Activated T-cell treated with anti-CD3 and anti-CD28 coated beads, Interleukin-2, amount 50 U/mL, for 48 hours (primary cell): Measurements from ENCODE around the gene SGK1.
"Not testable (repeated sequence)": the region's sequence is repeated elsewhere in the genome, so short reads cannot be mapped to it uniquely, and the experiment has no call there.

Source experiments
- DNase-seq, 2 experiments: peaks; one replicate each; pipeline ENCODE4 v3.0.0-alpha.2; 2020

SGK1 gene

GRCh38 chr6:134299236-134299635 is 18.7 kb downstream of the SGK1 start:
- DNase-seq: no peak

GRCh38 chr6:134296762-134297161 is 21.1 kb downstream of the SGK1 start:
- no peak for DNase-seq

DNA sequence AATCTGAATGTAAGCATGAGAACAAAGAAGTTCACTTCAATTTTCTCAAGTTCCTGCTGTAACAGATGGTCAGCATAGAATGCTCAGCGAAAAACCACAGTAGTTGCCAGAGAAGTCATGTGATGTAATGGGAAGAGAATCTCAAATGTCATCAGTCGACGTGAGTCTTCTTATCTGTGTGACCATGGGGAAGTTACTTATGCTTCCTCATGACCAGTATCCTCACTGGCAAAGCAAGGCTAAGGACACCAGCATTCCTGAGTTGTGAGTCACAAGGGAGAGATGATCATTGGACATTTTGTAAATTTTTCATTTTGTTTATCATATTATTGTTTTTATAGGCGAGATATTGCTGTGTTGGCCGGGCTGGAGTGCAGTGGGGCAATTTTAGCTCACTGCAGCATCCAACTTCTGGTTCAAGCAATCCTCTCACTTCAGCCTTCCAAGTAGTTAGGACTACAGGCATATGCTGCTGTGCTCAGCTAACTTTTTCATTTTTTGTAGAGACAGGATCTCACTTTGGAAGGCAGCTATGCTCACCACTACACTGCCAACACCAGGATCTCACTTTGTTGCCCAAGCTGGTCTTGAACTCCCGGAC is 21.9 kb downstream of the SGK1 start:
- DNase-seq: no peak

- no peak for DNase-seq
These were observed 24.2 kb downstream of the SGK1 start for GRCh38 chr6:134293659-134294161.

DNA sequence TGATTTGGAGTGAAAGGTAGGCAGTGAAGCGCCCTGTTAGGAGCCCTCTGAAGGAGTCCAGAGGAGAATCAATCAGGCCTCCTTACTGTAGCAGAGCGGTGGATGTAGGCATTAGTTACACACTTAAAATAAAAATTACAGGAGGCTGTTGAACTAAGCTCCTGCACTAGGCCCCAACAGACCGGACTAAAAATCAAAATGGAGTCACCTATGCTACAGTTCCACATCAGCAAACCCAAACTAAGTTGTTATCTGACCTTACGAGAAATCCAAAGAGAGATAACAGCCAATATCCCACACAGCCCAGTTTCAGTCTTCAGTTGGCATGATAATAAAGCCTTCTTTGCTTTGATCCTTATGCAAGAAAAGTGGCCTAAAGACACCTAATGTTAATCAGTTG is 26.8 kb downstream of the SGK1 start:
- DNase-seq: no peak

- no peak for DNase-seq
These were observed 28.7 kb downstream of the SGK1 start for GRCh38 chr6:134289204-134289575.

DNA sequence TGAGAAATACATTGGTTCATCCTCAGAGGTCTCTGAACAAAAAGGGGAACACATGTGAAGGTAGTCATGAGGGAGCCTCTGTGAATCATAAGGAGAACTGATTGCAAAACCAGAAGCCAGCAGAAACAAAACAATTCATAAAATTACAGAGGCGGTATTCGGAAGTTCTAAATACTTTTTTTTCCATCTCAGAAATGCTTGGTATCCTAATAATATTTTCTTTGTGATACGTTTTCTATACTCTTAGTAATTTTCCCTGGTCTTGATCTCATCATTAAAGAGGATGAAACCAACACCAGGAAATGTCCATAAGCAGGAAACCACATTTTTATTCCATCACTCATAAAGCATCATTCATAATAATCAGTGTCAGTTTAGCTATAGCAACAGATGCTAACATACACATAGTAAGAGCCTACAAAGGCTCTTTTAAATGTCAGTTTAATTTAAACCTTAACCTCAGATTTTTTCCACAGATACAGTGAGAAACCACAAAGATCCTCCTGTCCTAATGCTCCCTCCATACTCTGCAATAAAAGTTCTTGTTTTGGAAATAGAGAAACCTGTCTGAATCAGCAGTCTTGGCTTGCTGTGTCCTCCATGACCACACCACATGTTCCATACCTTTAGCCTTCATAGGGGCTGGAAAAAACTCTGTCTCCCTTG is 29.2 kb downstream of the SGK1 start:
- DNase-seq: no peak

DNA sequence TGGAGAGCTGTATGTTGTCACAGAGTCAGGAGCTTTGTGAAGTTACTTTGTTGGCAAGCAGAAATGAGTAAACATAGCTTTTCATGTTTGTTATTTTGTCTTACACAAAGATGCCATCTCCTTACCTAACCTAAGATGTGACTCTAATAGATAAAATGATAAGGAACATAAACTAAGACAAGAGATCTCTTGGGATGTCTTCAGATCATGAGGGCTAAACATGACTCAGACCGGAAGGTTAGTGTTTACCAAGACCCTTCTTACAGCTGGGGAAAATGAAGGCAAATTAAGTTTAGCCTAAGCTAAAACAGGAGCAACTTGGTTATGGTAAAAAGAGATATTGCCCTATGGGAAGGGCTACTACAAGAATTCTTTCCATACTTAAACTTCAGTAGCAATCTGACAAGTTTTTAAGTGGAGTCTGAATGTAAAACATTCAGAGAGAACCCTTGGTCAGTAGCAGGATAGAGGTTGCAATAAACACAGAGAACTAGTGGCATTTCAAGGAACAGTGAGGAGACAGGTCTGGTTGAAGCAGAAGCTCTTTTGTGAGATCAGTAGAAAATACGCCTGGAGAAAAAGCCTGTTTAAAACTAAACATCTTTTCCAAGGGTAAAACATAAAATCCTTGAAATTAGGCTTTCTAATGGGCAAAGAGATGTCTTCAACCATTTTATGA is 29.9 kb downstream of the SGK1 start:
- no peak for DNase-seq

- no peak for DNase-seq
These were observed 35.1 kb downstream of the SGK1 start for GRCh38 chr6:134282816-134283215.

DNA sequence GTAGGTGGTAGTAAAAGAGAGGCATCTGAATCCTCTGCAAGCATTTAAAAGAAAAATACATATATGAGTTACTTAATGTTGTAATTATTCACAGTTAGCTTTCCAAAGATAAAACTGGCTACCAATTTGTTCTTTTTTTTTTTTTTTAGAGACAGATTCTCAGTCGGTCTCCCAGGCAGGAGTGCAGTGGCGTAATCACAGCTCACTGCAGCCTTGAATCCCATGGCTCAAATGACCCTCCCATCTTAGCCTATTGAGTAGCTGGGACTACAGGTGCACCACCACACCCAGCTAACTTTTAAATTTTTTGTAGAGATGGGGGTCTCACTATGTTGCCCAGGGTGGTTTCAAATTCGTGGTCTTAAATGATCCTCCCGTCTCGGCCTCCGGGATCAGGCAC is 36.5 kb downstream of the SGK1 start:
- DNase-seq: no peak

DNA sequence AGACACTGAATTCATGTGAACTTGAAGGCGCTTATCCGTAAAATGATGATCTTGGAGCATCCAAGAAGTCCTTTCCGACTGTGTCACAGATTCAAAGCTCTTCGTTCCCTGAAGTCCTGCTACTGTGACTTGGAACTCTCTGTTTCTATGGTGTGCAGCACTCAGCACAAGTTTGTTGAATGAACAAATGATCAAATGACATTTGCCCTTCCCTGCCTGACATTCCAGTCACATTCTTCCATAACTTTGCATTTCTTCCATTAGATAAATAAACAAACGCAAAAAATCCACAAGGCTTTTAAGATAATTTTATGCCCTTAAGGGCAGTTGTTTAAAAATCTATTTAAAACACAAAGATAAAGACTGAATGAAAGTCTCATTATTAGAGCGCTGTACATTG is 39.9 kb downstream of the SGK1 start:
- DNase-seq: no peak

- DNase-seq: not testable (repeated sequence)
These were observed 41.0 kb downstream of the SGK1 start for GRCh38 chr6:134276891-134277377.

DNA sequence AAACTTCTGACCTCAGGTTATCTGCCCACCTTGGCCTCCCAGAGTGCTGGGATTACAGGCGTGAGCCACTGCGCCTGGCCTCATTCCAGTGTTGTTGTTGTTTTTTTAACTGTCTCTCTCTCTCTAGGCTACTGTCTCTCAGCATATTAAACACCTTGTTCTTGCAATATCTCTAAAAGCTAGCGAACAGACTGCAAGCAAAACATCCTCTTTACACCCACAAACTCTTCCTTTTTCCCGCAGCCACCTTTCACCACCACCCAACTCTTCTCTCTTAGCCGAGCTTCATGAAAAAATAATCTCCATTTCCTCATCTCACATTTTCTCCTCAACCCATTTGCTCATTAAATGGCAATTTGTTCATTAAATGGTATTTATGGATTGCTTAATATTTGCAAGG is 45.5 kb downstream of the SGK1 start:
- no peak for DNase-seq

GRCh38 chr6:134267917-134268361 is 50.0 kb downstream of the SGK1 start:
- DNase-seq: no peak

GRCh38 chr6:134266776-134267175 is 51.1 kb downstream of the SGK1 start:
- DNase-seq: no peak

- DNase-seq: no peak
These were observed 56.1 kb downstream of the SGK1 start for GRCh38 chr6:134261766-134262165.

- DNase-seq: no peak
These were observed 59.0 kb downstream of the SGK1 start for GRCh38 chr6:134258849-134259306.

DNA sequence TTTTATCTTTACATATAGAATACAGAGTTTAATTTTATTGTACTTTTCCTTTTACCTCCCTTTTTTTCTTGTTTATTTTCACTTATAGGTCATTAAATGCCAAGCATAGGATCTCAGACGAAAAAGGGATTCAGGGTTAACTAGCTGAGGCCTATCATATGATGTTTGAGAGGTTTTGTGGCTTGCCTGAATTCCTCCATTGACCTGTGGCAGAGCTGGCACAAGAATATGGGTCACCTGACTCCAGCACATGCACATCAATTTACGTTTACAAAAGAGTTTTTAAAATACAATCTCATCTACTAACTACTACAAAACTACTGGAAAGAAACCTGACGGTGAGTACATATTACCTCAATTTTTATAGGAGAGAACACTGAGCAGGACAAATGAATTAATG is 60.4 kb downstream of the SGK1 start:
- no peak for DNase-seq

DNA sequence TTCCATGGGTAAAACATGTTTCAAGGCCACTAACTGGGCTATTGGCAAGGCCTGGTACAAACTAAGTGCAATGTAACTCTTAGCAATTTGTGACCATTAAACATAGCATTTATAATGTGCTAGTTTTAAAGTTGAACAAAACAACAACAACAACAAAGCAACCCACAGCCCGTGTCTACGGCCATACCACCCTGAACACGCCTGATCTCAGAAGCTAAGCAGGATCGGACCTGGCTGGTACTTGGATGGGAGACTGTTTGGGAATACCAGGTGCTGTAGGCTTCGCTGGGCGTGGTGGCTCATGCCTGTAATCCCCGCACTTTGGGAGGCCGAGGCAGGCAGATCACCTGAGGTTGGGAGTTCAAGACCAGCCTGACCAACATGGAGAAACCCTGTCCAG is 61.0 kb downstream of the SGK1 start:
- DNase-seq: no peak

- not testable (repeated sequence) for DNase-seq
These were observed 62.6 kb downstream of the SGK1 start for GRCh38 chr6:134255280-134255679.

GRCh38 chr6:134254118-134254517 is 63.8 kb downstream of the SGK1 start:
- no peak for DNase-seq

- DNase-seq: no peak
These were observed 64.2 kb downstream of the SGK1 start for GRCh38 chr6:134253681-134254080.

- DNase-seq: no peak
These were observed 66.6 kb downstream of the SGK1 start for GRCh38 chr6:134251320-134251719.

GRCh38 chr6:134250776-134251175 is 67.1 kb downstream of the SGK1 start:
- DNase-seq: no peak
